ENCODE results near the gene LRRN1.

DNA sequence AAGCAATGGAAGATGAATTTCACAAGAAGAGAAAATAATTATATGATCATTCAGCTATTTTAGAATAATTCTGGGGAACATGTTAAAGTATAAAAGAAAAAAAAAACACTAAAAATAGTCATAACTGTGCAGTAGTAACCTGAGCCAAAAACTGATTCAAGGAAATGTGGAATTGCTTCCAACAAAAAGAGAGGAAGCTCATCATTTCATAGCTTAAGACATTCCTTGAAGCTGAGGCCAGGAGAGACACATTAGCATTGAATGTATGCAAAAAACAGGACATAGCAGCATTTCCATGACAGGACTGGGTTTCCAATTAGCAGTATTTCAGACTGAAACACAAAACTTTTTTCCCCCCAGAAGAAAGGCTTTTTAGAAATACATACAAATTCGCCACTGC is 27.7 kb upstream of the LRRN1 start:
- TF ChIP-seq POLR2A (IDR thresholded peaks at IDR 0.05): no peak
- TF ChIP-seq, protein P1, sequence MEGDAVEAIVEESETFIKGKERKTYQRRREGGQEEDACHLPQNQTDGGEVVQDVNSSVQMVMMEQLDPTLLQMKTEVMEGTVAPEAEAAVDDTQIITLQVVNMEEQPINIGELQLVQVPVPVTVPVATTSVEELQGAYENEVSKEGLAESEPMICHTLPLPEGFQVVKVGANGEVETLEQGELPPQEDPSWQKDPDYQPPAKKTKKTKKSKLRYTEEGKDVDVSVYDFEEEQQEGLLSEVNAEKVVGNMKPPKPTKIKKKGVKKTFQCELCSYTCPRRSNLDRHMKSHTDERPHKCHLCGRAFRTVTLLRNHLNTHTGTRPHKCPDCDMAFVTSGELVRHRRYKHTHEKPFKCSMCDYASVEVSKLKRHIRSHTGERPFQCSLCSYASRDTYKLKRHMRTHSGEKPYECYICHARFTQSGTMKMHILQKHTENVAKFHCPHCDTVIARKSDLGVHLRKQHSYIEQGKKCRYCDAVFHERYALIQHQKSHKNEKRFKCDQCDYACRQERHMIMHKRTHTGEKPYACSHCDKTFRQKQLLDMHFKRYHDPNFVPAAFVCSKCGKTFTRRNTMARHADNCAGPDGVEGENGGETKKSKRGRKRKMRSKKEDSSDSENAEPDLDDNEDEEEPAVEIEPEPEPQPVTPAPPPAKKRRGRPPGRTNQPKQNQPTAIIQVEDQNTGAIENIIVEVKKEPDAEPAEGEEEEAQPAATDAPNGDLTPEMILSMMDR (IDR thresholded peaks at IDR 0.05): no peak

All from lower leg skin (tissue), 3 donors.